Endothelial cell of umbilical vein (primary cell): ENCODE measurements around the gene NDUFS6. TPM values are rescaled to one million over a fixed set of nuclear protein-coding genes. Genes with fewer than 3 reads are reported as not detected.

Experiments used
- BruUV-seq: library from RNA; stranded (reverse); fragments of 400-500 nt; replicated peaks from 2 replicates; lab custom pipeline; 2021; lab: Mats Ljungman, UMichigan
- CTCF ChIA-PET: fragments of 300-600, 350-600 bp; sonication (Branson Sonifier 250); formaldehyde crosslinking; loops from one replicate; lab custom pipeline; 2021; ENCODE audit warnings: antibody characterized with exemption, inconsistent platforms; lab: Charles Lee
- POLR2A ChIA-PET: fragments of 300-600, 350-600 bp; sonication (Branson Sonifier 250); formaldehyde crosslinking; loops from one replicate; lab custom pipeline; 2021; ENCODE audit warnings: antibody characterized with exemption, inconsistent platforms; lab: Charles Lee
- DNase-seq: peaks from one replicate; pipeline ENCODE4 v3.0.0-alpha.2; 2011; ENCODE audit warnings: low read depth, low spot score
- FAIRE-seq: peaks from 2 replicates; lab custom pipeline; 2011; peaks lifted over from hg19 to GRCh38; lab: Jason Lieb, UNC
- H2AFZ ChIP-seq: 2 replicates; pipeline ENCODE4 v1.6.0; 2012; ENCODE audit warnings: low read depth, low read length, control low read depth, inconsistent platforms
- H3K27ac ChIP-seq: 2 replicates; pipeline ENCODE4 v1.5.1; 2011; ENCODE audit warnings: low read depth, mild to moderate bottlenecking, control low read depth, low read length, moderate library complexity; ENCODE audit not compliant: insufficient read depth
- H3K27me3 ChIP-seq, 2 experiments: 2 replicates each; pipeline versions ENCODE4 v1.6.0 to v1.6.1; 2011; ENCODE audit warnings: low read length in 2 of 2, mixed read lengths in 1 of 2; ENCODE audit not compliant: control insufficient read depth in 2 of 2, insufficient read depth in 2 of 2
- H3K36me3 ChIP-seq, 2 experiments: 2 replicates in 1 of 2; 3 replicates in 1 of 2; pipeline ENCODE4 v1.5.1; 2011; ENCODE audit warnings: low read length in 2 of 2, mild to moderate bottlenecking in 1 of 2, moderate library complexity in 1 of 2; ENCODE audit not compliant: control insufficient read depth in 2 of 2, insufficient read depth in 2 of 2; ENCODE audit errors: extremely low read depth in 1 of 2
- H3K4me1 ChIP-seq: 3 replicates; pipeline ENCODE4 v1.5.1; 2011; ENCODE audit warnings: mild to moderate bottlenecking, low read length; ENCODE audit not compliant: control insufficient read depth, insufficient read depth; ENCODE audit errors: extremely low read depth
- H3K4me2 ChIP-seq: 2 replicates; pipeline ENCODE4 v1.6.1; 2011; ENCODE audit warnings: low read length, control low read depth, mixed read lengths; ENCODE audit not compliant: insufficient read depth
- H3K4me3 ChIP-seq, 3 experiments: fragments of 200-600 bp in 1 of 3; sonication (generic), shearing (Covaris generic) in 1 of 3; replicated peaks in 1 of 3; 2 replicates each; pipeline ENCODE4 v1.5.1; 2011 to 2016; ENCODE audit warnings: control low read depth in 3 of 3, low read length in 3 of 3, mild to moderate bottlenecking in 2 of 3, inconsistent platforms in 1 of 3, low read depth in 1 of 3, moderate library complexity in 1 of 3; ENCODE audit not compliant: insufficient read depth in 1 of 3
- H3K79me2 ChIP-seq: 2 replicates; pipeline ENCODE4 v1.6.0; 2012; ENCODE audit warnings: low read length, inconsistent platforms; ENCODE audit not compliant: control insufficient read depth, insufficient read depth
- H3K9ac ChIP-seq: replicated peaks from 2 replicates; pipeline ENCODE3; 2011; ENCODE audit warnings: low read length, control low read depth; ENCODE audit not compliant: insufficient read depth; ENCODE audit errors: extremely low read depth
- H3K9me1 ChIP-seq: replicated peaks from 3 replicates; pipeline ENCODE4 v1.6.0; 2011; ENCODE audit warnings: mild to moderate bottlenecking, low read length; ENCODE audit not compliant: control insufficient read depth, insufficient read depth; ENCODE audit errors: extremely low read depth
- H3K9me3 ChIP-seq: replicated peaks from 2 replicates; pipeline ENCODE4 v1.5.1; 2012; ENCODE audit warnings: low read length, inconsistent platforms; ENCODE audit not compliant: control insufficient read depth, insufficient read depth
- H4K20me1 ChIP-seq: replicated peaks from 2 replicates; pipeline ENCODE3; 2011; ENCODE audit warnings: mild to moderate bottlenecking, low read length; ENCODE audit not compliant: control insufficient read depth, insufficient read depth; ENCODE audit errors: extremely low read depth
- CTCF ChIP-seq, 2 donors: IDR thresholded peaks; 1 replicate in 1 of 2; 2 replicates in 1 of 2; pipeline ENCODE4 v1.5.1; 2011; ENCODE audit warnings: low read length in 2 of 2, mild to moderate bottlenecking in 2 of 2, moderate library complexity in 2 of 2, control low read depth in 1 of 2, inconsistent platforms in 1 of 2, low read depth in 1 of 2; ENCODE audit not compliant: insufficient read depth in 1 of 2; ENCODE audit errors: extremely low read depth in 1 of 2
- EZH2 ChIP-seq: IDR thresholded peaks from 2 replicates; pipeline ENCODE4 v1.6.1; 2012; ENCODE audit warnings: borderline replicate concordance, low read depth, mild to moderate bottlenecking, moderate library complexity, low read length, inconsistent platforms; ENCODE audit not compliant: severe bottlenecking
- FOS ChIP-seq: IDR thresholded peaks from 2 replicates; pipeline ENCODE4 v1.6.1; 2011; ENCODE audit warnings: mild to moderate bottlenecking, low read length, moderate library complexity, borderline replicate concordance; ENCODE audit not compliant: insufficient read depth
- GATA2 ChIP-seq: IDR thresholded peaks from 2 replicates; pipeline ENCODE4 v1.7.0; 2011; ENCODE audit warnings: low read depth, mild to moderate bottlenecking, moderate library complexity, mixed read lengths, low read length; ENCODE audit not compliant: insufficient read length, insufficient read depth
- JUN ChIP-seq: IDR thresholded peaks from 2 replicates; pipeline ENCODE4 v1.6.1; 2011; ENCODE audit warnings: borderline replicate concordance, low read depth; ENCODE audit not compliant: insufficient read length, insufficient read depth
- MAX ChIP-seq: IDR thresholded peaks from 2 replicates; pipeline ENCODE4 v1.6.1; 2011; ENCODE audit not compliant: insufficient read depth, insufficient read length
- MYC ChIP-seq: IDR thresholded peaks from one replicate; pipeline ENCODE4 v1.6.1; 2011; ENCODE audit warnings: mild to moderate bottlenecking, low read depth, low read length
- POLR2A ChIP-seq: IDR thresholded peaks from 2 replicates; pipeline ENCODE4 v1.6.1; 2012; ENCODE audit warnings: low read depth, mild to moderate bottlenecking, control low read depth, low read length
- POLR2AphosphoS5 ChIP-seq: IDR thresholded peaks from 2 replicates; pipeline ENCODE4 v1.6.1; 2012; ENCODE audit warnings: low read depth, mild to moderate bottlenecking, control low read depth, low read length, moderate library complexity; ENCODE audit not compliant: insufficient read depth
- dilution Hi-C: fragments of 300-500 bp; cut with MboI; formaldehyde crosslinking; loops from one replicate; pipeline ENCODE4 v1.15.0; 2019; ENCODE audit warnings: low sequenced_read_pairs; ENCODE audit not compliant: extremely low pct_ligation_motif_present
- intact Hi-C: fragments of 100-400 bp; cut with micrococcal nuclease; formaldehyde crosslinking; loops from one replicate; pipeline ENCODE4 v1.10.0; 2022
- polyA plus RNA-seq, 4 experiments: library from polyadenylated mRNA; depleted of rRNA in 3 of 4; stranded (reverse) in 3 of 4; unstranded in 1 of 4; fragments of >200 nt; gene quantifications; 2 replicates each; pipeline versions ENCODE4 v1.2.1 to v1.2.3, GENCODE V29; 2011 to 2012; ENCODE audit warnings: missing spikeins in 1 of 4
- total RNA-seq: library from RNA; stranded (reverse); gene quantifications from 2 replicates; pipeline ENCODE4 v1.2.3, GENCODE V29; 2021

The NDUFS6 gene
- total and polyA plus RNA-seq, 2 donors (not counting 3 experiments of a cell fraction or from before 2014, with no cell fraction given) = 42.5 to 127 TPM

- BruUV-seq = no TSS peak
- Histone ChIP-seq H4K20me1 (no peaks in the 10 kb centered on the region), H3K79me2 (no peaks in the 10 kb centered on the region), H2AFZ (no peak overlapping the region), H3K36me3 (no peaks in the 10 kb centered on the region), H3K27ac (no peak overlapping the region), H3K4me2 (no peak overlapping the region), H3K9me1 (no peaks in the 10 kb centered on the region), H3K9ac (no peak overlapping the region), H3K9me3 (no peaks in the 10 kb centered on the region), H3K4me1 (no peaks in the 10 kb centered on the region), H3K27me3 (no peaks in the 10 kb centered on the region), H3K4me3 (no peak overlapping the region)
- CTCF ChIA-PET = no interaction called here
- DNase-seq = no peak
- dilution Hi-C loops (no loop called here), intact Hi-C loops (no loop called here)
- TF ChIP-seq FOS = no peak
- no peak for TF ChIP-seq CTCF (IDR thresholded peaks at IDR 0.05; ENCODE audit: extremely low read depth in 1 of 2, insufficient read depth in 1 of 2, low read depth in 1 of 2, low read length in 2 of 2)
- TF ChIP-seq EZH2 = no peak
- no peak for TF ChIP-seq MYC
- TF ChIP-seq POLR2AphosphoS5 = no peak
- no peak for TF ChIP-seq GATA2
- no peak for TF ChIP-seq POLR2A
- TF ChIP-seq JUN = no peak
- TF ChIP-seq MAX = no peak
- POLR2A ChIA-PET = no interaction called here
- FAIRE-seq = no peak
Measured at GRCh38 chr5:1782385-1783215, 18.6 kb upstream of the NDUFS6 start.
